Stimulated activated CD4-positive, alpha-beta T cell treated with anti-CD3 and anti-CD28 coated beads, Interleukin-1b, Interleukin-23, amount 100 ng/mL, for 48 hours (primary cell): ENCODE data around the gene SPDYE3.
"Not testable (repeated sequence)": the region's sequence is repeated elsewhere in the genome, so short reads cannot be mapped to it uniquely, and the experiment has no call there.

Experiments used
- DNase-seq: peaks from one replicate; pipeline ENCODE4 v3.0.0-alpha.2; 2020

SPDYE3 gene

GRCh38 chr7:100292162-100292561 lies 15.3 kb upstream of the SPDYE3 start:
- not testable (repeated sequence) for DNase-seq

- peak; percentile 48 for DNase-seq
These were observed 12.2 kb upstream of the SPDYE3 start for GRCh38 chr7:100295269-100295668.

GRCh38 chr7:100297852-100298631 lies 9.5 kb upstream of the SPDYE3 start:
- not testable (repeated sequence) for DNase-seq

GRCh38 chr7:100298632-100298895 lies 8.9 kb upstream of the SPDYE3 start:
- not testable (repeated sequence) for DNase-seq

GRCh38 chr7:100304526-100304925 lies 3.0 kb upstream of the SPDYE3 start:
- DNase-seq, result not testable (repeated sequence)

GRCh38 chr7:100318329-100318728 lies 10.8 kb downstream of the SPDYE3 start:
- DNase-seq, result not testable (repeated sequence)

- not testable (repeated sequence) for DNase-seq
These were observed 14.1 kb downstream of the SPDYE3 start for GRCh38 chr7:100321648-100322047.

GRCh38 chr7:100324194-100324593 lies 16.7 kb downstream of the SPDYE3 start:
- not testable (repeated sequence) for DNase-seq

- DNase-seq, result not testable (repeated sequence)
These were observed 18.2 kb downstream of the SPDYE3 start for GRCh38 chr7:100325671-100326070.

GRCh38 chr7:100326914-100327313 lies 19.4 kb downstream of the SPDYE3 start:
- DNase-seq, result not testable (repeated sequence)

GRCh38 chr7:100335566-100336466 lies 28.3 kb downstream of the SPDYE3 start:
- peak; percentile 87 for DNase-seq

GRCh38 chr7:100338083-100338696 lies 30.7 kb downstream of the SPDYE3 start:
- not testable (repeated sequence) for DNase-seq

- DNase-seq, result not testable (repeated sequence)
These were observed 33.8 kb downstream of the SPDYE3 start for GRCh38 chr7:100341286-100341685.

- no peak for DNase-seq
These were observed 35.3 kb downstream of the SPDYE3 start for GRCh38 chr7:100342765-100343164.

GRCh38 chr7:100344124-100344559 lies 36.6 kb downstream of the SPDYE3 start:
- not testable (repeated sequence) for DNase-seq

GRCh38 chr7:100344560-100345287 lies 37.2 kb downstream of the SPDYE3 start:
- DNase-seq, result peak; percentile 87

- DNase-seq, result peak; percentile 70
These were observed 37.8 kb downstream of the SPDYE3 start for GRCh38 chr7:100345288-100345672.

GRCh38 chr7:100346921-100347320 lies 39.4 kb downstream of the SPDYE3 start:
- no peak for DNase-seq

- no peak for DNase-seq
These were observed 41.3 kb downstream of the SPDYE3 start for GRCh38 chr7:100348805-100349204.

GRCh38 chr7:100349757-100350156 lies 42.3 kb downstream of the SPDYE3 start:
- no peak for DNase-seq

GRCh38 chr7:100351657-100352058 lies 44.2 kb downstream of the SPDYE3 start:
- no peak for DNase-seq

GRCh38 chr7:100352230-100352781 lies 44.8 kb downstream of the SPDYE3 start:
- not testable (repeated sequence) for DNase-seq
